ENCODE results near the gene PRKRIP1. TPM values are rescaled to one million over a fixed set of nuclear protein-coding genes. Genes with fewer than 3 reads are reported as not detected.

The PRKRIP1 gene
- total RNA-seq, 1 donor from 2014 or later, result 11.1 TPM

DNA sequence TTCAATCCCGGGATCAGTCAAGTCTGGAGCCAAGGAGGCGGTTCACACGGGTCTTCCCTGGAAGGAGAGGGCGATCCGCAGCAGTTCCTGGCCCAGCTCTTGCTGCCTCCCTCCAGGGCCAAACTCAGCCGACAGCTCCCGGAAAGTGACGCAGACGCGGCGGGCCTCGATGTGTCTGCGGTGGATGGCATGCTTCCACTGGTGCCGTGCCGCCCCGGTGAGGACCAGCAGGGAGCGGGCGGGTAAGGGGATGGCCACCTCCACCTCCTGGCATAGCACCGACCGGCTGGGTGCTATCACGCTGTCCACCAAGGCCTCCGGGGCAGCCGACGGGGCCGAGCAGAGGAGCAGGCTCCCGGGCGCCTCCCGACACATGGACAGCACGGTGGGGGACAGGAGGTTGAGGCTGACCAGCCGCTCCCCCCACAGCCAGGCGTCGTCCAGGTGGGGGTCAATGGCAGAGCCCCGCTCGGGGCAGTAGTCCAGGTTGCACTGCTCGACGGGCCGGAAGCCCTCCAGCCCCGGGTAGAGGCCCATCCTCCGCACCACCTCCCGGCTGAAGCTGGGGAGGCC is 61.3 kb downstream of the PRKRIP1 start:
- no peak for DNase-seq
- Histone ChIP-seq H3K4me3 (no peak overlapping the region), H3K27ac (replicated peaks) (no peak overlapping the region), H3K36me3 (peaks cover 44% of the 10 kb centered on the region), H3K27me3 (ENCODE audit: low read depth) (no peaks in the 10 kb centered on the region), H3K4me1 (peaks cover 4% of the 10 kb centered on the region), H3K9me3 (replicated peaks) (no peaks in the 10 kb centered on the region)
- intact Hi-C loops (cut with micrococcal nuclease), result no loop called here
- no peak for TF ChIP-seq CTCF (IDR thresholded peaks at IDR 0.05; ENCODE audit: borderline replicate concordance)

- no peak for DNase-seq
- Histone ChIP-seq H3K27me3 (ENCODE audit: low read depth) (no peaks in the 10 kb centered on the region), H3K9me3 (replicated peaks) (no peaks in the 10 kb centered on the region), H3K4me1 (peaks cover 18% of the 10 kb centered on the region), H3K4me3 (no peak overlapping the region), H3K27ac (replicated peaks) (no peak overlapping the region), H3K36me3 (peaks cover 44% of the 10 kb centered on the region)
- no peak for TF ChIP-seq CTCF (IDR thresholded peaks at IDR 0.05; ENCODE audit: borderline replicate concordance)
- intact Hi-C loops (cut with micrococcal nuclease), result no loop called here
Measured at GRCh38 chr7:102459221-102459844, 63.2 kb downstream of the PRKRIP1 start.

DNA sequence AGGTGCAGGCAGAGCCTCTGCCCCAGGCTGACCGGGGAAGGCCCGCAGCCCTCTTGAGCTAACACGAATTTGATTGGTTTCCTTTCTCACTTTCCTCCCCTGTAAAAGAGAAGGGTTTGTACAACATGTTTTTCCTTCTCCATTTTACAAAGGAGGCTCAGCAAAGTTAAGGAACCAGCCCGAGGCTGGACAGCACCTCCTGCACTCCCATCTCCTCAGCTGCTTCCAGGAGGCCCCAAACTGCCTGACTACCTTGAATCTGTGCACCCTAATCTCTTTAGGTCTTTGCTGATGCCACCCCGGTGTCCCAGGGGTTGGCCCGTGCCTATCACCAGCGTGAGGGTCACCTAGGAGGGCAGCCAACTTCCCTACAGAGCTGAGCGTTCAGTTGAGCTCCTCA is 64.3 kb downstream of the PRKRIP1 start:
- H3K36me3 ChIP-seq, result peaks cover 42% of the 10 kb centered on the region
- no peak overlapping the region for H3K4me3 ChIP-seq
- intact Hi-C loops (cut with micrococcal nuclease), result no loop called here
- no peak for TF ChIP-seq CTCF (IDR thresholded peaks at IDR 0.05; ENCODE audit: borderline replicate concordance)
- H3K9me3 ChIP-seq (replicated peaks), result no peaks in the 10 kb centered on the region
- DNase-seq, result no peak
- no peaks in the 10 kb centered on the region for H3K27me3 ChIP-seq (ENCODE audit: low read depth)
- peaks cover 28% of the 10 kb centered on the region for H3K4me1 ChIP-seq
- no peak overlapping the region for H3K27ac ChIP-seq (replicated peaks)

DNA sequence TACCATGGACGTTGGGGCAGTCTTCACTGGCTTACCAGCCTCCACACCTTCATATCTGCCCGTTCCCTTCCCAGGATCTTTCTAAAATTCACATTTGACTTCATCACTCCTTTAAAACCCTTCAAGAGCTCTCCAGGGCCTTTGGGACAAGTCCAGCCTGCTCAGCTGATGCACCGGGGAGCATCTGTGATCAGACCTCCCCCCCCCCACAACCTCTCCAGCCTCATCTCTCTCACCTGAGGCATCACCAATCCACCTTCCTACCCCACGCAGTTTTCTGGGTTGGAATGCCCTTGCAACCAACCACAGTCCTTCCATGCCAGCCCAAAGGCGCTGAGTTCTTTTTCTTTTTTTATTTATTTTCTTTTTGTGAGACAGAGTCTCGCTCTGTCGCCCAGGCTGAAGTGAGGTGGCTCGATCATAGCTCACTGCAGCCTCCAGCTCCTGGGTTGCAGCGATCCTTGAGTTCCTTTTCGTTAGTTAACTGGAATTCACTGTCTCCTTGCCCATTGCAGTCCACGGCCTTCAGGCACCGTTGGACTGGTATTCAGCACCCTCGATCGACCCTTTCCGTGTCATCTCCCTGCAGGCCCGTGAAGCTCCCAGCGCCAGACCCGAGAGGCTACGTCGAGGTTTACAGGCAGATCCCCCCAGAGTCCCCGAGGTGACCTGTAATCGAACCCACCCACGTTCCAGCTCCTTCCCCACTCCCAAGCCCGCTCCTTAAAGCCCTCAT is 67.8 kb downstream of the PRKRIP1 start:
- Histone ChIP-seq H3K36me3 (peaks cover 6% of the 10 kb centered on the region), H3K9me3 (replicated peaks) (no peaks in the 10 kb centered on the region), H3K27ac (replicated peaks) (peak overlapping the region; percentile 80), H3K4me1 (peaks cover 42% of the 10 kb centered on the region), H3K4me3 (peak overlapping the region; percentile 85), H3K27me3 (ENCODE audit: low read depth) (no peaks in the 10 kb centered on the region)
- TF ChIP-seq CTCF (IDR thresholded peaks at IDR 0.05; ENCODE audit: borderline replicate concordance), result no peak
- intact Hi-C loops (cut with micrococcal nuclease), result no loop called here
- no peak for DNase-seq

DNA sequence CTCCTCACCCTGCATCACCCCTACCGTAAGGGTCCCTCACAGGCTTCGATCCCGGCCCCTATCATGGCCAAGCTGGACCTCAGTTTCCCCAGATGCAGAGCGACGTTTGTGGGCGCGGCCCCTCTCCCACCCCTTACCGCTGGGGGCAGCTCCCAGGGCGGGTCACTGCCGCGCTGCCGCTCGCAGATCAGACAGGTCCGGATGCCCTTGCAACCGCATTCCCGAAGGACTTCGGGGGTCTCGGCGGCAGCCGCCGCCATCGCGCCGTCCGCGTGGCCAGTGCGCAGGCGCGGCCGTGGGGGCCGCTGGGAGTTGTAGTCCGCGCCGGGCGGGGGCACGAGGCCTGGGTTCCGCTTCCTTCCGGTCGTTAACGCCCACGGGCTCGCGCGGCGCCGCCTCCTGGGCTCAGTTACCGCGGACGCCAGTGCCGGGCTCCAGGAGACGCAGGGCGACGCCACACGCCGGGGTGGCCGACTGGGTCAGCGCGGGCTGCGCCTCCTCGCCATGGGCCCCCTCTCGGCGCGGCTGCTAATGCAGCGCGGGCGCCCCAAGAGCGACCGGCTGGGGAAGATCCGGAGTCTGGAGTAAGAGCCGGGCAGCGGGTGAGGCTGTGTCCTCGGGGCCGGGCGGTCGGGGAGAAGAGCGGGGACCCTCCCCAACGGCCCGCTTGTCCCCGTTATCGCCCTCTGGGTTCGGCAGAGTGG is 68.6 kb downstream of the PRKRIP1 start, which contains the start of the genes ALKBH4 and LRWD1:
Gene ALKBH4 (minus strand): TSS at position 287 of the 704 bp plus-strand sequence. CDS start 27 bp downstream, at position 260.
Gene LRWD1 (plus strand): TSS at position 408 of the 704 bp plus-strand sequence. CDS start 97 bp downstream, at position 505.
- Histone ChIP-seq H3K4me1 (peaks cover 42% of the 10 kb centered on the region), H3K27ac (replicated peaks) (peak within 1 kb of the TSS; percentile 80), H3K9me3 (replicated peaks) (no peaks in the 10 kb centered on the region), H3K4me3 (peak within 1 kb of the TSS; percentile 85), H3K27me3 (ENCODE audit: low read depth) (no peaks in the 10 kb centered on the region), H3K36me3 (peaks cover 1% of the 10 kb centered on the region)
- intact Hi-C loops (cut with micrococcal nuclease), result no loop called here
- TF ChIP-seq CTCF (IDR thresholded peaks at IDR 0.05; ENCODE audit: borderline replicate concordance), result peak; percentile 42
- peak; percentile 96 for DNase-seq
